ENCODE results near the gene RFPL3.
"Not testable (repeated sequence)": the region's sequence is repeated elsewhere in the genome, so short reads cannot be mapped to it uniquely, and the experiment has no call there.

Gene RFPL3

GRCh38 chr22:32354360-32355351 is 3.0 kb upstream of the RFPL3 start:
- DNase-seq, result peak; percentile 1 to 2

GRCh38 chr22:32355760-32356159 is 1.9 kb upstream of the RFPL3 start:
- no peak for DNase-seq

DNA sequence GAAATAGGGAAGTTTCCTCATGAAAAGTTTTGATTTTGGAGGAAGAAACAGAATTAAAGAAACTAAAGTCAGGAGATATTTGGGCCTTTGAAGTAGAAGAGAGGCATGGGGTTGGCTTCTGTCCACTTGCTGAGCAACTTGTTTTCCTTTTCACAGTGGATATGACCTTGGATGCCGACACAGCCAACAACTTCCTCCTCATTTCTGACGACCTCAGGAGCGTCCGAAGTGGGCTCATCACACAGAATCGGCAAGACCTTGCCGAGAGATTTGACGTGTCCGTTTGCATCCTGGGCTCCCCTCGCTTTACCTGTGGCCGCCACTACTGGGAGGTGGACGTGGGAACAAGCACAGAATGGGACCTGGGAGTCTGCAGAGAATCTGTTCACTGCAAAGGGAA is 2.4 kb downstream of the RFPL3 start:
- DNase-seq, result not testable (repeated sequence)

GRCh38 chr22:32361257-32361656 is 3.6 kb downstream of the RFPL3 start:
- DNase-seq, result no peak

DNA sequence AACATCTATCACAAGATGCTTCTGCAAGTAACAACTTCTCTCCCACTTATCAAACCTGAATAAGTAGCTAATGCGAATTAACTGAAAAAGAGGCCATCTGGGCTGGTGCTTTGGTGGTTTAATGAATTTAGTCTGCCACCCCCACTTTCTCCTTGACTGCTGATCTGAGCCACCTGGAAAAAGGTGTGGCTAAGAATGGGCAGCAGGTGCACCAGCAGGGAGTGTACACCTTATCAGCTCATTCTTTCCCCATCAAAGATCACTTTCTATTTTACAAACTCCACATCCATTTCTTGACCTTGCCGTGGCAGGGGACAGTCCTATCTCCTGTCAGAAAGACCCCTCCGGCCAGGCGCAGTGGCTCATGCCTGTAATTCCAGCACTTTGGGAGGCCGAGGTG is 6.5 kb downstream of the RFPL3 start:
- DNase-seq, result no peak

GRCh38 chr22:32375678-32376450 is 18.2 kb downstream of the RFPL3 start:
- no peak for DNase-seq

DNA sequence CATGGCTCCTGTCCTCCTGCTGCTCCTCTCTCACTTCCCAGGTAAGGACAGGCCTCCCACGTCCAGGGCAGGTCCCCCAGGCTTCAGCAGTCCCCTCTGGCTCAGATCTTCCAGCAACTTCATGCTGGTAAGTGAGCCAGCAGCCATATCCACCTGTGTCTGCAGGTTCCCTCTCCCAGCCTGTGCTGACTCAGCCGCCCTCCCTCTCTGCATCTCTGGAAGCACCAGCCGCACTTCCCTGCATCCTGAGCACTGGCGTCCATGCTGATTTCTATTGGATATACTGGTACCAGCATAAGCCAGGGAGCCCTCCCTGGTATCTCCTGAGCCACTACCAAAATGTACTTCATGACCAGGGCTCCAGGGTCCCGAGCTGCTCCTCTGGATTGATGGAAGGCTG is 19.0 kb downstream of the RFPL3 start:
- DNase-seq, result no peak

GRCh38 chr22:32378707-32379272 is 21.1 kb downstream of the RFPL3 start:
- peak; percentile 9 to 53 for DNase-seq

- DNase-seq, result no peak
These were observed 23.3 kb downstream of the RFPL3 start for GRCh38 chr22:32380991-32381390.

GRCh38 chr22:32385681-32386080 is 28.0 kb downstream of the RFPL3 start:
- DNase-seq, result no peak

DNA sequence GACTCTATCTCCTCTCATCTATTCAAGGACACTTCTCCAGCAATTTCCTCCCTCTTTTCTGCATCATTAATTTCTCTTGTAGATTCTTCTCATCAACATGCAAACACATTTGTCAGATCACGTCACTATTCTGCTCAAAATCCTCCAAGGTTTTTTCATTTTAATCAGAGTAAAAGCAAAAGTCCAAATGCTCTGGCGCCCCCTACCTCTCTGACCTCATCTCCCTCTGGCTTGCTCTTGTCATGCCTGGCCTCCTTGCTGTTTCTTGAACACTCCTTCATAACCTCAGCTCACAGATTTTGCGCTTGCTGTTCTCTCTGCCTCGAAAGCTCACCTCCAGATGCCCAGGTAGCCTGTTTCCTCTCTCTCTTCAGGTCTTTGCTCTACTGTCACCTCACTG is 32.0 kb downstream of the RFPL3 start:
- DNase-seq, result peak in 1 of 2 donors; percentile 23

DNA sequence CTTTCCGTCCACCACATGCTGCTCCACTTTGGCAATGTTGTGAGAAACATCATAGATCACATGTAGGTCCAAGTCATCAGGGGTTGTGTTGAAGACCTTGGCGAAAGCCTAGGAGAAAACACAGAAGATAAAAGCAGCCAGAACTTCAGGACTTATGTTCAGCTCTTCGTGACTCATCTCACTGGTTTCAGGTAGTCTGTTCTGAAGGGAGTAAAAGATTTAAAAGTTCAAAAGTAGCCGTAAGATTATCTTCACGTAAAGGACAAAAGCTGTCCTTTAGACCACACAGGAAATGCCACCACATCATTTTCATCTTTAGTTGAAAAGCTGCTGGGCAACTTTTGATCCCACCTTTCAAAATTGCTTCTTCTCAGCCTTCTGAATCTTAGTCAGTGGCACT is 37.4 kb downstream of the RFPL3 start:
- DNase-seq, result no peak

DNA sequence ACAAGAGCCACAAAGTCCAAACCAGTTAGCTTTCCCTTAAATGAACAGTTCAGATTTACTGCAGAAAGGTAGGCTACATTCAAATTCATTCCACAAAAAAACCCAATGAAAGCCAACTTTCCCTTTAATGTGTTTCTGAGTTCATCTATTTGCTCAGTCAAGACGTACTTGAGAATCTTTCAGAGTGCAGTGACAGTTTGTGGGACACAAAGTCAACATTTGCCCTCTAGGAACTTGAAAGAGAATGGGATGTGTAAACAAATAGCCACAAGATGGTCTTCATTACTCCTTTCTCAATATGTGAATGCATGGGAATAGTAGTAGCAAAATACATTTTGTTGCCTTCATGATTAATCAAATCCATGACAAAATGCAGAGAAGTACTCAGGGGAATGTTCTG is 38.6 kb downstream of the RFPL3 start:
- DNase-seq, result no peak

- DNase-seq, result no peak
These were observed 39.1 kb downstream of the RFPL3 start for GRCh38 chr22:32396746-32397145.

DNA sequence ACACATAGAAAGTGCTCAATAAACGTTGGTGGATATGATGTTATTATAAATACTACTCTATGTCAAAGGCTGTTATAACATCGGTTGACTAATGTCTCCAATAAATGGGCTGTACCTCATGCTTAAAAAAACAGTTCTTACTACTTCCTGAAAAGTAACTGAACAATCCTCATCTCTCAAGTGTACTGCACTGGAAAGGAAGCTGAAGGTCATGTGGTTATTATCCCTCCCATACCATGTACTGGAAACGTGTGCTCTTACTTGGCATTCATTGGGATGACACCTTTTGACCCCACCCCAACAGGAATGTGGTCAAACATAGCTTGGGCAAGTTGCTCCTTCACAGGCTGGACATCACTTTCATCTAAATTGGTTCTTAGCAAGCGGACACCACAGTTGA is 43.8 kb downstream of the RFPL3 start:
- no peak for DNase-seq

DNA sequence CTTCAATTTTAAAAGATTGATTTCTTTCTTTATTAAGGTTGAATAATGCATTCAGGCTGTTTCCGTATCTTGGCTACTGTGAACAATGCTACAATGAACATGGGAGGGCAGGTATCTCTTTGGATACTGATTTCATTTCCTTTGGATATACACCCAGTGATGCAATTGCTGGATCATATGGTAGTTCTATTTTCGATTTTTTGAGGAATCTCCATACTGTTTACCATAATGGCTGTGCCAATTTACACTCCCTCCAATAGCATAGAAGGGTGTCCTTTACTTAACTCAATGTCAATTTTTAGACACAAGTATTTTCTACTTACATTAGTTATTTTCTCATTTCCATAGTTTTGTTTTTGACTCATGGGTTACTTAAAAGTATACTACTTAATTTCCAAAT is 46.4 kb downstream of the RFPL3 start:
- no peak for DNase-seq

GRCh38 chr22:32407312-32407711 is 49.6 kb downstream of the RFPL3 start:
- peak; percentile 44 to 64 for DNase-seq

- DNase-seq, result no peak
These were observed 50.3 kb downstream of the RFPL3 start for GRCh38 chr22:32407936-32408335.

DNA sequence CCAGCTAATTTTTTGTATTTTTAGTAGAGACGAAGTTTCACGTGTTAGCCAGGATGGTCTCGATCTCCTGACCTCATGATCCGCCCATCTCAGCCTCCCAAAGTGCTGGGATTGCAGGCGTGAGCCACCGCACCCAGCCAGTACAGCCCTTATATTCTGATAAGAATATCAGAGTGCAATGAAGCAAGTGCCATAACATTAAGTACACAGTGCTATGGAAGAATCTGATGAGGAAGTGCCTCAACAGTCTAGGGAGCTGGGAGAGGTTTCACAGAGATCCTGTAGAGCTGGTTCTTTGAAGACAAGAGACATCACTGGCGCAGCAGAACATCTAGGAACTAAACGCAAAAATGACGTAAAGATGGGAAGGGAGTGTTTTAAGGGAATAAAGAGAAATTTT is 52.3 kb downstream of the RFPL3 start:
- DNase-seq, result no peak

DNA sequence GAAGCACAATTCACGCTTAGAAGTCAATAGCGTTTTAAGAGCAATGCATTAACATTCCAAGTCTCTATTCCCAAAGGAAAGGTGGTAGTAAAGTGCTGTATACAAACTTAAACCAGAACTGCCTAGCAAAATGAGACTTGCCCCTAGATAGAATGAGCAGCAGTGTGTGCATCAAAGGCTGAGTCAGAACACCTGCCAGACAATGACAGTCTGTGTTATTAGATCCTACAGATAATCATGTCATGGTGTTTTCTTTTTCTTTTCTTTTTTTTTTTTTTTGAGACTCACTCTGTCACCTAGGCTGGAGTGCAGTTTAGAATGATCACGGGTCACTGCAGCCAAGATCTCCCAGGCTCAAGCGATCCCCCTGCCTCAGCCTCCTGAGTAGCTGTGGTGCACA is 52.8 kb downstream of the RFPL3 start:
- DNase-seq, result no peak

Data from inflammatory macrophage treated with lipopolysaccharide for 1 hour (primary cell).